ENCODE measurements around the gene MED28. TPM values are rescaled to one million over a fixed set of nuclear protein-coding genes. Genes with fewer than 3 reads are reported as not detected.

MED28 gene
- polyA plus RNA-seq, 1 of the 3 experiments (the other 2 are of a cell fraction) = 7.5 TPM

DNA sequence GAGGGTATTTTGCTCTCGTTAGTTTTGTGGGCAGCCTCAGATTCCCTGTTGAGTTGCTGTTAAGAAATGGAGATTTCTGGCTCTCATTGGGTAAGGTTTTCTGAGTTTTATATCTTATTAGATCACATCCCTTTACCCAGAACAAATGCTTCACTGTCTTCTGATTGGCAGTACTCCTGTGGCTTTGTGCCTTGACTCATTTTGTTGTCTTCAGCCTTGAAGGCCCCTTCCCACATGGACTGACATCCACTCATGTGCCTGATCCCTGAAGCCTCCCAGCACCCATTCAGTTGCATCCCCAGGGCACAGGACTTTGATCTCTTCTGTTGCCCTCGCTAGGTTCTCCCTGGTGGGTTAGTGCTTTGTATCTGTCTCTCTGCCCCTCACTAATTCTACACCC is 10.4 kb downstream of the MED28 start:
- 96% methylated on average over 2 of the region's 2 CpGs for WGBS (ENCODE audit: low lambda C conversion rate)
- peaks cover 16% of the 10 kb centered on the region for H4K20me1 ChIP-seq (ENCODE audit: insufficient read depth)
- peaks cover 7% of the 10 kb centered on the region for H3F3A ChIP-seq (replicated peaks; ENCODE audit: insufficient read depth)
- TF ChIP-seq, protein P1, sequence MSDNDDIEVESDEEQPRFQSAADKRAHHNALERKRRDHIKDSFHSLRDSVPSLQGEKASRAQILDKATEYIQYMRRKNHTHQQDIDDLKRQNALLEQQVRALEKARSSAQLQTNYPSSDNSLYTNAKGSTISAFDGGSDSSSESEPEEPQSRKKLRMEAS (IDR thresholded peaks at IDR 0.05; ENCODE audit: low read depth) = no peak
- TF ChIP-seq, protein P2, sequence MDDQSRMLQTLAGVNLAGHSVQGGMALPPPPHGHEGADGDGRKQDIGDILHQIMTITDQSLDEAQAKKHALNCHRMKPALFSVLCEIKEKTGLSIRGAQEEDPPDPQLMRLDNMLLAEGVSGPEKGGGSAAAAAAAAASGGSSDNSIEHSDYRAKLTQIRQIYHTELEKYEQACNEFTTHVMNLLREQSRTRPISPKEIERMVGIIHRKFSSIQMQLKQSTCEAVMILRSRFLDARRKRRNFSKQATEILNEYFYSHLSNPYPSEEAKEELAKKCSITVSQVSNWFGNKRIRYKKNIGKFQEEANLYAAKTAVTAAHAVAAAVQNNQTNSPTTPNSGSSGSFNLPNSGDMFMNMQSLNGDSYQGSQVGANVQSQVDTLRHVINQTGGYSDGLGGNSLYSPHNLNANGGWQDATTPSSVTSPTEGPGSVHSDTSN (IDR thresholded peaks at IDR 0.05) = no peak
- TF ChIP-seq RAD21 (IDR thresholded peaks at IDR 0.05; ENCODE audit: low read length) (no peak), TAF1 (IDR thresholded peaks at IDR 0.05; ENCODE audit: borderline replicate concordance, low read depth, low read length) (no peak), SMC3 (IDR thresholded peaks at IDR 0.05; ENCODE audit: low read depth, low read length) (no peak), POLR2AphosphoS5 (IDR thresholded peaks at IDR 0.05; ENCODE audit: low read depth, low read length) (no peak), NRF1 (IDR thresholded peaks at IDR 0.05; ENCODE audit: low read depth, low read length) (no peak), TEAD4 (IDR thresholded peaks at IDR 0.05; ENCODE audit: borderline replicate concordance, insufficient read depth) (no peak), CHD2 (IDR thresholded peaks at IDR 0.05; ENCODE audit: low read length, partially characterized antibody) (no peak)
- TF ChIP-seq, protein P3, sequence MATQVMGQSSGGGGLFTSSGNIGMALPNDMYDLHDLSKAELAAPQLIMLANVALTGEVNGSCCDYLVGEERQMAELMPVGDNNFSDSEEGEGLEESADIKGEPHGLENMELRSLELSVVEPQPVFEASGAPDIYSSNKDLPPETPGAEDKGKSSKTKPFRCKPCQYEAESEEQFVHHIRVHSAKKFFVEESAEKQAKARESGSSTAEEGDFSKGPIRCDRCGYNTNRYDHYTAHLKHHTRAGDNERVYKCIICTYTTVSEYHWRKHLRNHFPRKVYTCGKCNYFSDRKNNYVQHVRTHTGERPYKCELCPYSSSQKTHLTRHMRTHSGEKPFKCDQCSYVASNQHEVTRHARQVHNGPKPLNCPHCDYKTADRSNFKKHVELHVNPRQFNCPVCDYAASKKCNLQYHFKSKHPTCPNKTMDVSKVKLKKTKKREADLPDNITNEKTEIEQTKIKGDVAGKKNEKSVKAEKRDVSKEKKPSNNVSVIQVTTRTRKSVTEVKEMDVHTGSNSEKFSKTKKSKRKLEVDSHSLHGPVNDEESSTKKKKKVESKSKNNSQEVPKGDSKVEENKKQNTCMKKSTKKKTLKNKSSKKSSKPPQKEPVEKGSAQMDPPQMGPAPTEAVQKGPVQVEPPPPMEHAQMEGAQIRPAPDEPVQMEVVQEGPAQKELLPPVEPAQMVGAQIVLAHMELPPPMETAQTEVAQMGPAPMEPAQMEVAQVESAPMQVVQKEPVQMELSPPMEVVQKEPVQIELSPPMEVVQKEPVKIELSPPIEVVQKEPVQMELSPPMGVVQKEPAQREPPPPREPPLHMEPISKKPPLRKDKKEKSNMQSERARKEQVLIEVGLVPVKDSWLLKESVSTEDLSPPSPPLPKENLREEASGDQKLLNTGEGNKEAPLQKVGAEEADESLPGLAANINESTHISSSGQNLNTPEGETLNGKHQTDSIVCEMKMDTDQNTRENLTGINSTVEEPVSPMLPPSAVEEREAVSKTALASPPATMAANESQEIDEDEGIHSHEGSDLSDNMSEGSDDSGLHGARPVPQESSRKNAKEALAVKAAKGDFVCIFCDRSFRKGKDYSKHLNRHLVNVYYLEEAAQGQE (IDR thresholded peaks at IDR 0.05; ENCODE audit: low read depth, low read length) = no peak
- TF ChIP-seq, protein P4, sequence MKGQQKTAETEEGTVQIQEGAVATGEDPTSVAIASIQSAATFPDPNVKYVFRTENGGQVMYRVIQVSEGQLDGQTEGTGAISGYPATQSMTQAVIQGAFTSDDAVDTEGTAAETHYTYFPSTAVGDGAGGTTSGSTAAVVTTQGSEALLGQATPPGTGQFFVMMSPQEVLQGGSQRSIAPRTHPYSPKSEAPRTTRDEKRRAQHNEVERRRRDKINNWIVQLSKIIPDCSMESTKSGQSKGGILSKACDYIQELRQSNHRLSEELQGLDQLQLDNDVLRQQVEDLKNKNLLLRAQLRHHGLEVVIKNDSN (IDR thresholded peaks at IDR 0.05; ENCODE audit: borderline replicate concordance, low read depth) = no peak
- TF ChIP-seq, protein P5, sequence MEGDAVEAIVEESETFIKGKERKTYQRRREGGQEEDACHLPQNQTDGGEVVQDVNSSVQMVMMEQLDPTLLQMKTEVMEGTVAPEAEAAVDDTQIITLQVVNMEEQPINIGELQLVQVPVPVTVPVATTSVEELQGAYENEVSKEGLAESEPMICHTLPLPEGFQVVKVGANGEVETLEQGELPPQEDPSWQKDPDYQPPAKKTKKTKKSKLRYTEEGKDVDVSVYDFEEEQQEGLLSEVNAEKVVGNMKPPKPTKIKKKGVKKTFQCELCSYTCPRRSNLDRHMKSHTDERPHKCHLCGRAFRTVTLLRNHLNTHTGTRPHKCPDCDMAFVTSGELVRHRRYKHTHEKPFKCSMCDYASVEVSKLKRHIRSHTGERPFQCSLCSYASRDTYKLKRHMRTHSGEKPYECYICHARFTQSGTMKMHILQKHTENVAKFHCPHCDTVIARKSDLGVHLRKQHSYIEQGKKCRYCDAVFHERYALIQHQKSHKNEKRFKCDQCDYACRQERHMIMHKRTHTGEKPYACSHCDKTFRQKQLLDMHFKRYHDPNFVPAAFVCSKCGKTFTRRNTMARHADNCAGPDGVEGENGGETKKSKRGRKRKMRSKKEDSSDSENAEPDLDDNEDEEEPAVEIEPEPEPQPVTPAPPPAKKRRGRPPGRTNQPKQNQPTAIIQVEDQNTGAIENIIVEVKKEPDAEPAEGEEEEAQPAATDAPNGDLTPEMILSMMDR (IDR thresholded peaks at IDR 0.05) = no peak
- no peaks in the 10 kb centered on the region; a peak in 1 of 4 replicates for H3K4me1 ChIP-seq (ENCODE audit: control insufficient read depth in 1 of 2, insufficient read depth in 2 of 2, low read depth in 1 of 2, low read length in 1 of 2)
- no peak overlapping the region for H3K27ac ChIP-seq (ENCODE audit: low read depth in 2 of 2, low read length in 1 of 2)
- no peak for DNase-seq
- no peak overlapping the region for H3K4me2 ChIP-seq
- H3K9ac ChIP-seq = no peak overlapping the region
- no peaks in the 10 kb centered on the region for H3K9me3 ChIP-seq
- ChIA-PET CTCF (interaction anchor here (1.3 kb wide), 1 partner anchor 75 kb away, joined by 3 read pairs; no protein-coding TSS in a partner anchor), POLR2A (no interaction called here)
- H3K27me3 ChIP-seq (ENCODE audit: insufficient read depth) = no peaks in the 10 kb centered on the region
- H3K9me2 ChIP-seq = no peaks in the 10 kb centered on the region
- peaks cover 38% of the 10 kb centered on the region for H3K79me2 ChIP-seq (ENCODE audit: insufficient read depth)
- no peak overlapping the region for H2AFZ ChIP-seq (ENCODE audit: low read depth)
- no peak overlapping the region for H3K4me3 ChIP-seq (ENCODE audit: low read depth in 2 of 2, low read length in 1 of 2)
- peaks cover 69 to 80% of the 10 kb centered on the region in 2 experiments for H3K36me3 ChIP-seq (replicated peaks in 1 of 2; ENCODE audit: control insufficient read depth in 1 of 2, insufficient read depth in 2 of 2, low read length in 1 of 2)

Data from SK-N-SH (cell line).